Coronary artery (tissue), 2 donors: ENCODE data around the gene CYP26A1.

Experiments
- DNase-seq: peaks from one replicate; pipeline ENCODE4 v3.0.0-alpha.2; 2017; ENCODE audit warnings: low spot score
- H3K27ac ChIP-seq, 2 donors: fragments of 200-600 bp; sonication (generic); one replicate each; pipeline ENCODE4 v1.5.1; 2016 to 2019
- H3K4me3 ChIP-seq: fragments of 200-600 bp; sonication (generic); 2 replicates; pipeline ENCODE4 v1.5.1; 2016; ENCODE audit warnings: mild to moderate bottlenecking, moderate library complexity
- CTCF ChIP-seq: fragments of 200-600 bp; sonication (generic); IDR thresholded peaks from one replicate; pipeline ENCODE4 v1.5.1; 2019; ENCODE audit warnings: antibody characterized with exemption

The CYP26A1 gene

GRCh38 chr10:93060887-93061593 is 12.7 kb upstream of the CYP26A1 start:
- TF ChIP-seq CTCF: no peak
- Histone ChIP-seq H3K27ac (no peak overlapping the region), H3K4me3 (peak overlapping the region; percentile 47)
- no peak for DNase-seq

- peak overlapping the region; percentile 60 for H3K4me3 ChIP-seq
- DNase-seq: no peak
- TF ChIP-seq CTCF: no peak
- H3K27ac ChIP-seq: no peak overlapping the region
These were observed 11.8 kb upstream of the CYP26A1 start for GRCh38 chr10:93061594-93062513.

- no peak for DNase-seq
- peak; percentile 26 for TF ChIP-seq CTCF
- Histone ChIP-seq H3K4me3 (peak overlapping the region; percentile 60), H3K27ac (no peak overlapping the region)
These were observed 11.1 kb upstream of the CYP26A1 start for GRCh38 chr10:93062514-93063143.

- DNase-seq: no peak
- TF ChIP-seq CTCF: no peak
- Histone ChIP-seq H3K27ac (no peak overlapping the region), H3K4me3 (peak overlapping the region; percentile 60)
These were observed 10.3 kb upstream of the CYP26A1 start for GRCh38 chr10:93063144-93063976.

- Histone ChIP-seq H3K4me3 (no peak overlapping the region), H3K27ac (no peak overlapping the region)
- no peak for TF ChIP-seq CTCF
- no peak for DNase-seq
These were observed 9.6 kb upstream of the CYP26A1 start for GRCh38 chr10:93063977-93064660.
